GM23248 (cell line): ENCODE results near the gene SNX18. TPM values are rescaled to one million over a fixed set of nuclear protein-coding genes. Genes with fewer than 3 reads are reported as not detected.

Experiments
- DNase-seq: peaks from one replicate; pipeline ENCODE4 v3.0.0-alpha.2; 2015
- H2AFZ ChIP-seq: fragments of 200-600 bp; sonication (generic); 2 replicates; pipeline ENCODE4 v1.6.1; 2016; ENCODE audit warnings: antibody characterized with exemption
- H3F3A ChIP-seq: fragments of 200-600 bp; sonication (generic); 2 replicates; pipeline ENCODE4 v1.6.1; 2016; ENCODE audit warnings: mild to moderate bottlenecking, antibody characterized with exemption, mixed run types; ENCODE audit not compliant: insufficient read depth
- H3K27ac ChIP-seq: fragments of 200-600 bp; sonication (generic); 2 replicates; pipeline ENCODE4 v1.5.1; 2016; ENCODE audit warnings: mild to moderate bottlenecking
- H3K27me3 ChIP-seq: fragments of 200-600 bp; sonication (generic); replicated peaks from 2 replicates; pipeline ENCODE4 v1.6.1; 2016; ENCODE audit warnings: mild to moderate bottlenecking; ENCODE audit not compliant: insufficient read depth
- H3K36me3 ChIP-seq: fragments of 200-600 bp; sonication (generic); 2 replicates; pipeline ENCODE4 v1.6.1; 2016; ENCODE audit warnings: low read depth, mild to moderate bottlenecking
- H3K4me1 ChIP-seq: fragments of 200-600 bp; sonication (generic); 2 replicates; pipeline ENCODE4 v1.6.1; 2016; ENCODE audit warnings: mild to moderate bottlenecking; ENCODE audit not compliant: insufficient read depth
- H3K4me2 ChIP-seq: fragments of 200-600 bp; sonication (generic); one replicate; pipeline ENCODE4 v1.6.1; 2016; ENCODE audit warnings: mild to moderate bottlenecking; ENCODE audit not compliant: unreplicated experiment
- H3K4me3 ChIP-seq: fragments of 200-600 bp; sonication (generic); 2 replicates; pipeline ENCODE4 v1.5.1; 2016; ENCODE audit warnings: mild to moderate bottlenecking
- H3K79me2 ChIP-seq: fragments of 200-600 bp; sonication (generic); 2 replicates; pipeline ENCODE4 v1.6.1; 2016; ENCODE audit warnings: mild to moderate bottlenecking; ENCODE audit not compliant: insufficient read depth
- H3K9ac ChIP-seq: fragments of 200-600 bp; sonication (generic); 2 replicates; pipeline ENCODE4 v1.6.1; 2016; ENCODE audit warnings: mild to moderate bottlenecking
- H3K9me2 ChIP-seq: fragments of 200-600 bp; sonication (generic); 2 replicates; pipeline ENCODE4 v1.6.1; 2016; ENCODE audit warnings: mixed run types, mild to moderate bottlenecking, moderate library complexity; ENCODE audit not compliant: insufficient read depth
- H3K9me3 ChIP-seq: fragments of 200-600 bp; sonication (generic); one replicate; pipeline ENCODE4 v1.6.1; 2017; ENCODE audit warnings: low read depth
- H4K20me1 ChIP-seq: fragments of 200-600 bp; sonication (generic); 2 replicates; pipeline ENCODE4 v1.6.0; 2016; ENCODE audit not compliant: insufficient read depth
- EZH2 ChIP-seq: fragments of 200-600 bp; sonication (generic); IDR thresholded peaks from 2 replicates; pipeline ENCODE4 v1.6.1; 2018; ENCODE audit warnings: antibody characterized with exemption, mild to moderate bottlenecking; ENCODE audit not compliant: insufficient read depth, poor library complexity, severe bottlenecking
- EZH2phosphoT487 ChIP-seq: fragments of 200-600 bp; sonication (generic); IDR thresholded peaks from 2 replicates; pipeline ENCODE4 v1.6.1; 2018; ENCODE audit warnings: antibody characterized with exemption, moderate library complexity, mild to moderate bottlenecking, low read depth; ENCODE audit not compliant: insufficient read depth
- WGBS, 2 experiments: methylation state at CpG; one replicate each; pipeline ENCODE4 v1.1.6; 2015 to 2017; ENCODE audit warnings: low lambda C conversion rate in 2 of 2, low coverage in 1 of 2; ENCODE audit errors: missing lambda C conversion rate in 2 of 2; 5-methylcytosine and 5-hydroxymethylcytosine counted together
- in situ Hi-C: fragments of 300-500 bp; cut with MboI; formaldehyde crosslinking; loops from 2 replicates; pipeline ENCODE4 v1.15.0; 2020
- polyA plus RNA-seq: library from polyadenylated mRNA; unstranded; fragments of >200 nt; fragmentation: Nextera tagmentation; extraction: Ambion mirVana; gene quantifications from 2 replicates; pipeline ENCODE4 v1.2.1, GENCODE V29; 2016
- total RNA-seq: library from RNA; depleted of rRNA; stranded (reverse); fragments of >200 nt; shearing (Covaris generic); gene quantifications from 2 replicates; pipeline ENCODE4 v1.2.3, GENCODE V29; 2014

SNX18 gene
- total and polyA plus RNA-seq, 2 experiments from 2014 or later: 14.2 to 77.3 TPM

GRCh38 chr5:54541823-54542783 is 24.5 kb downstream of the SNX18 start:
- Histone ChIP-seq H3K9me2 (no peaks in the 10 kb centered on the region), H3K27me3 (no peaks in the 10 kb centered on the region), H3K4me2 (no peak overlapping the region), H3K9ac (no peak overlapping the region), H2AFZ (no peak overlapping the region), H4K20me1 (peaks cover 19% of the 10 kb centered on the region; the same call in 1 of the 2 replicates), H3K27ac (no peak overlapping the region), H3K79me2 (peaks cover 100% of the 10 kb centered on the region), H3K4me1 (peaks cover 16% of the 10 kb centered on the region), H3K4me3 (no peak overlapping the region), H3K9me3 (no peaks in the 10 kb centered on the region), H3K36me3 (peaks cover 26% of the 10 kb centered on the region), H3F3A (peaks cover 17% of the 10 kb centered on the region)
- in situ Hi-C loops: no loop called here
- TF ChIP-seq EZH2phosphoT487 (no peak), EZH2 (no peak)
- WGBS, 2 experiments: 96% methylated on average over 12 of the region's 12 CpGs
- no peak for DNase-seq

- Histone ChIP-seq H4K20me1 (peaks cover 10% of the 10 kb centered on the region; the same call in 1 of the 2 replicates), H3K9ac (no peak overlapping the region), H3K4me3 (no peak overlapping the region), H2AFZ (no peak overlapping the region), H3K4me2 (no peak overlapping the region), H3K36me3 (peaks cover 42% of the 10 kb centered on the region), H3K79me2 (peaks cover 96% of the 10 kb centered on the region), H3K27ac (no peak overlapping the region), H3K9me2 (no peaks in the 10 kb centered on the region), H3K9me3 (no peaks in the 10 kb centered on the region), H3K27me3 (no peaks in the 10 kb centered on the region), H3F3A (peaks cover 4% of the 10 kb centered on the region), H3K4me1 (peaks cover 7% of the 10 kb centered on the region)
- 35 to 40% methylated on average over 4 of the region's 4 CpGs for WGBS, 2 experiments
- no peak for TF ChIP-seq EZH2phosphoT487
- TF ChIP-seq EZH2: no peak
- no peak for DNase-seq
- in situ Hi-C loops: no loop called here
Observed at GRCh38 chr5:54544044-54544443, 26.5 kb downstream of the SNX18 start.

GRCh38 chr5:54545796-54546195 is 28.2 kb downstream of the SNX18 start:
- H4K20me1 ChIP-seq: peaks cover 10% of the 10 kb centered on the region; the same call in 1 of the 2 replicates
- no peak overlapping the region for H3K4me3 ChIP-seq
- no peak overlapping the region for H2AFZ ChIP-seq
- peaks cover 7% of the 10 kb centered on the region for H3K4me1 ChIP-seq
- H3K4me2 ChIP-seq: no peak overlapping the region
- no peaks in the 10 kb centered on the region for H3K9me3 ChIP-seq
- no peak for DNase-seq
- TF ChIP-seq EZH2phosphoT487 (no peak), EZH2 (no peak)
- in situ Hi-C loops: no loop called here
- H3K27me3 ChIP-seq: no peaks in the 10 kb centered on the region
- H3K9me2 ChIP-seq: no peaks in the 10 kb centered on the region
- peaks cover 42% of the 10 kb centered on the region for H3K36me3 ChIP-seq
- no peaks in the 10 kb centered on the region; the same call in 1 of the 2 replicates for H3F3A ChIP-seq
- H3K27ac ChIP-seq: no peak overlapping the region
- no peak overlapping the region for H3K9ac ChIP-seq
- 96 to 98% methylated on average over 6 of the region's 6 CpGs for WGBS, 2 experiments
- peaks cover 94% of the 10 kb centered on the region for H3K79me2 ChIP-seq

- H3F3A ChIP-seq: no peaks in the 10 kb centered on the region; the same call in 1 of the 2 replicates
- H3K27me3 ChIP-seq: no peaks in the 10 kb centered on the region
- H3K9ac ChIP-seq: no peak overlapping the region
- peaks cover 42% of the 10 kb centered on the region for H3K36me3 ChIP-seq
- peak; percentile 64 for DNase-seq
- 54 to 73% methylated on average over 1 of the region's 1 CpG for WGBS, 2 experiments
- no peak overlapping the region for H3K4me2 ChIP-seq
- H3K79me2 ChIP-seq: peaks cover 74% of the 10 kb centered on the region
- TF ChIP-seq EZH2 (no peak), EZH2phosphoT487 (no peak)
- peaks cover 7% of the 10 kb centered on the region for H3K4me1 ChIP-seq
- in situ Hi-C loops: no loop called here
- no peak overlapping the region for H3K4me3 ChIP-seq
- no peaks in the 10 kb centered on the region for H3K9me3 ChIP-seq
- H3K9me2 ChIP-seq: no peaks in the 10 kb centered on the region
- peaks cover 10% of the 10 kb centered on the region; the same call in 1 of the 2 replicates for H4K20me1 ChIP-seq
- no peak overlapping the region for H2AFZ ChIP-seq
- no peak overlapping the region for H3K27ac ChIP-seq
Observed at GRCh38 chr5:54547711-54548250, 30.2 kb downstream of the SNX18 start.
